Glomerular visceral epithelial cell (primary cell): ENCODE results near the gene ZP1.
"Not testable (repeated sequence)": the region's sequence is repeated elsewhere in the genome, so short reads cannot be mapped to it uniquely, and the experiment has no call there.

Experiments
- DNase-seq: peaks from one replicate; pipeline ENCODE4 v3.0.0-alpha.2; 2016; ENCODE audit errors: extremely low spot score

The ZP1 gene

GRCh38 chr11:60866911-60867870 is at the start of gene ZP1:
Gene ZP1 (plus strand): TSS chr11:60867542. CDS start chr11:60867562, 20 bp downstream.
- DNase-seq: peak; percentile 46

- no peak for DNase-seq
These were observed 49.3 kb upstream of the ZP1 start for GRCh38 chr11:60818057-60818456.

GRCh38 chr11:60821827-60822599 is 45.3 kb upstream of the ZP1 start:
- DNase-seq: no peak

- DNase-seq: not testable (repeated sequence)
These were observed 43.5 kb upstream of the ZP1 start for GRCh38 chr11:60823745-60824306.

GRCh38 chr11:60825118-60825517 is 42.2 kb upstream of the ZP1 start:
- no peak for DNase-seq

GRCh38 chr11:60825790-60826189 is 41.6 kb upstream of the ZP1 start:
- no peak for DNase-seq

- DNase-seq: no peak
These were observed 36.7 kb upstream of the ZP1 start for GRCh38 chr11:60830478-60831142.

- peak; percentile 82 for DNase-seq
These were observed 36.2 kb upstream of the ZP1 start for GRCh38 chr11:60831143-60831500.

GRCh38 chr11:60831501-60832079 is 35.8 kb upstream of the ZP1 start:
- DNase-seq: peak; percentile 88

- no peak for DNase-seq
These were observed 32.4 kb upstream of the ZP1 start for GRCh38 chr11:60834742-60835533.

- no peak for DNase-seq
These were observed 31.9 kb upstream of the ZP1 start for GRCh38 chr11:60835534-60835846.

- DNase-seq: no peak
These were observed 30.4 kb upstream of the ZP1 start for GRCh38 chr11:60836866-60837515.

- DNase-seq: no peak
These were observed 29.2 kb upstream of the ZP1 start for GRCh38 chr11:60838132-60838531.

- DNase-seq: peak; percentile 92
These were observed 26.6 kb upstream of the ZP1 start for GRCh38 chr11:60840470-60841430.

GRCh38 chr11:60841797-60842667 is 25.3 kb upstream of the ZP1 start, which contains the start of gene CCDC86:
Gene CCDC86 (plus strand): TSS chr11:60842113. CDS start chr11:60842125, 12 bp downstream.
- peak; percentile 93 for DNase-seq

GRCh38 chr11:60842668-60843600 is 24.4 kb upstream of the ZP1 start:
- no peak for DNase-seq
